ENCODE data around the gene PTPRN2. TPM values are rescaled to one million over a fixed set of nuclear protein-coding genes. Genes with fewer than 3 reads are reported as not detected.

Gene PTPRN2
- total RNA-seq, 1 experiment from 2014 or later: 1.1 TPM

DNA sequence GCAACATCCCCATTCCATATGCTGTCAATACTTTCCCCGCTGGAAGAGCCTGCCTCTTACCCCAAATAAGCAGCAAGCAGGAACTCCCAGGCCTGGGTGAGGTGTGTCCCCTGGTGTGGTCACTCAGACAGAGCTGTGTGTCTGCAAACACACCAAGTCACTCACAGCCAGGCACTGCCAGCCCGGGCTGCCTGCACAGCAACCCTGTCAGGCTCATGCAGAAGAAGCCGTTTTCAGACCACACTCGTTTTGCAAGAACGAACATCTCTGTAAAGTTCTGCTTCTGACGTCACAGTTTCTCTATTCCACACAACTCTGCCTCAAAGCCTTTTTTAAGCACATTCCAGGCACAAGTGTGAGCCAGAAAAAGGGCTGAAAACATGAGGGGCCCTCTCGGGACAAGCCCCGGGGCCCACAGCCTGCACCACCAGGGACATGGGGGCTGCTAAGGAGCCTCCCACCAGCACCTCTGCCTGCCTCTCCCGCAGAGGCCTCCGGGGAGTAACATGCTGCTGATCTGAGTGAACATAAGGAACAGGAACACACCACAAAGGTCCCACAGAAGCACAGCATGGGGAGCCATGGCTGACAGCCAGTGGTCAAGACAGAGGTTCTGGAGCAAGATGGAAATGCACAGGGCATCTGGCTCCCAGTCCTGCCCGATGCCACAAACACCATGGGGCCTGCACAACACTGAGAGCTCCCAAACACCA lies 11.4 kb downstream of the PTPRN2 start:
- TF ChIP-seq, protein P1, sequence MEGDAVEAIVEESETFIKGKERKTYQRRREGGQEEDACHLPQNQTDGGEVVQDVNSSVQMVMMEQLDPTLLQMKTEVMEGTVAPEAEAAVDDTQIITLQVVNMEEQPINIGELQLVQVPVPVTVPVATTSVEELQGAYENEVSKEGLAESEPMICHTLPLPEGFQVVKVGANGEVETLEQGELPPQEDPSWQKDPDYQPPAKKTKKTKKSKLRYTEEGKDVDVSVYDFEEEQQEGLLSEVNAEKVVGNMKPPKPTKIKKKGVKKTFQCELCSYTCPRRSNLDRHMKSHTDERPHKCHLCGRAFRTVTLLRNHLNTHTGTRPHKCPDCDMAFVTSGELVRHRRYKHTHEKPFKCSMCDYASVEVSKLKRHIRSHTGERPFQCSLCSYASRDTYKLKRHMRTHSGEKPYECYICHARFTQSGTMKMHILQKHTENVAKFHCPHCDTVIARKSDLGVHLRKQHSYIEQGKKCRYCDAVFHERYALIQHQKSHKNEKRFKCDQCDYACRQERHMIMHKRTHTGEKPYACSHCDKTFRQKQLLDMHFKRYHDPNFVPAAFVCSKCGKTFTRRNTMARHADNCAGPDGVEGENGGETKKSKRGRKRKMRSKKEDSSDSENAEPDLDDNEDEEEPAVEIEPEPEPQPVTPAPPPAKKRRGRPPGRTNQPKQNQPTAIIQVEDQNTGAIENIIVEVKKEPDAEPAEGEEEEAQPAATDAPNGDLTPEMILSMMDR (IDR thresholded peaks at IDR 0.05): no peak
- no peak for TF ChIP-seq SIN3A (IDR thresholded peaks at IDR 0.05; ENCODE audit: borderline replicate concordance, insufficient read depth, low read depth, low read length)
- TF ChIP-seq, protein P2, sequence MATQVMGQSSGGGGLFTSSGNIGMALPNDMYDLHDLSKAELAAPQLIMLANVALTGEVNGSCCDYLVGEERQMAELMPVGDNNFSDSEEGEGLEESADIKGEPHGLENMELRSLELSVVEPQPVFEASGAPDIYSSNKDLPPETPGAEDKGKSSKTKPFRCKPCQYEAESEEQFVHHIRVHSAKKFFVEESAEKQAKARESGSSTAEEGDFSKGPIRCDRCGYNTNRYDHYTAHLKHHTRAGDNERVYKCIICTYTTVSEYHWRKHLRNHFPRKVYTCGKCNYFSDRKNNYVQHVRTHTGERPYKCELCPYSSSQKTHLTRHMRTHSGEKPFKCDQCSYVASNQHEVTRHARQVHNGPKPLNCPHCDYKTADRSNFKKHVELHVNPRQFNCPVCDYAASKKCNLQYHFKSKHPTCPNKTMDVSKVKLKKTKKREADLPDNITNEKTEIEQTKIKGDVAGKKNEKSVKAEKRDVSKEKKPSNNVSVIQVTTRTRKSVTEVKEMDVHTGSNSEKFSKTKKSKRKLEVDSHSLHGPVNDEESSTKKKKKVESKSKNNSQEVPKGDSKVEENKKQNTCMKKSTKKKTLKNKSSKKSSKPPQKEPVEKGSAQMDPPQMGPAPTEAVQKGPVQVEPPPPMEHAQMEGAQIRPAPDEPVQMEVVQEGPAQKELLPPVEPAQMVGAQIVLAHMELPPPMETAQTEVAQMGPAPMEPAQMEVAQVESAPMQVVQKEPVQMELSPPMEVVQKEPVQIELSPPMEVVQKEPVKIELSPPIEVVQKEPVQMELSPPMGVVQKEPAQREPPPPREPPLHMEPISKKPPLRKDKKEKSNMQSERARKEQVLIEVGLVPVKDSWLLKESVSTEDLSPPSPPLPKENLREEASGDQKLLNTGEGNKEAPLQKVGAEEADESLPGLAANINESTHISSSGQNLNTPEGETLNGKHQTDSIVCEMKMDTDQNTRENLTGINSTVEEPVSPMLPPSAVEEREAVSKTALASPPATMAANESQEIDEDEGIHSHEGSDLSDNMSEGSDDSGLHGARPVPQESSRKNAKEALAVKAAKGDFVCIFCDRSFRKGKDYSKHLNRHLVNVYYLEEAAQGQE (IDR thresholded peaks at IDR 0.05; ENCODE audit: insufficient read depth in 1 of 2, low read depth in 2 of 2, low read length in 1 of 2): no peak
- no peak for TF ChIP-seq POLR2AphosphoS5 (IDR thresholded peaks at IDR 0.05; ENCODE audit: low read depth, low read length)
- no peak for TF ChIP-seq TCF7L2 (IDR thresholded peaks at IDR 0.05; ENCODE audit: low read depth, low read length)
- Histone ChIP-seq H3K9me3 (ENCODE audit: control insufficient read depth, insufficient read depth, low read depth, low read length) (peaks cover 8% of the 10 kb centered on the region; the same call in 1 of the 2 replicates), H3K36me3 (ENCODE audit: control insufficient read depth, insufficient read depth, low read length) (no peaks in the 10 kb centered on the region), H3K27me3 (ENCODE audit: control insufficient read depth, insufficient read depth, low read length) (peaks cover 3% of the 10 kb centered on the region), H3K4me1 (ENCODE audit: control insufficient read depth, insufficient read depth, low read length) (no peaks in the 10 kb centered on the region), H3K4me3 (ENCODE audit: low read depth in 2 of 2, low read length in 2 of 2) (no peak overlapping the region), H3K27ac (ENCODE audit: low read length) (no peak overlapping the region)
- DNase-seq (ENCODE audit: low read depth, low spot score): no peak
- CTCF ChIA-PET: no interaction called here
- POLR2A ChIA-PET: no interaction called here
- in situ Hi-C loops (cut with HindIII; ENCODE audit: low pct_unique_long_range_greater_than_20kb, low sequenced_read_pairs) (no loop called here), intact Hi-C loops (cut with micrococcal nuclease; ENCODE audit: unreplicated experiment) (no loop called here)
- ATAC-seq: no peak
- no TSS peak for BruUV-seq (replicated peaks)

DNA sequence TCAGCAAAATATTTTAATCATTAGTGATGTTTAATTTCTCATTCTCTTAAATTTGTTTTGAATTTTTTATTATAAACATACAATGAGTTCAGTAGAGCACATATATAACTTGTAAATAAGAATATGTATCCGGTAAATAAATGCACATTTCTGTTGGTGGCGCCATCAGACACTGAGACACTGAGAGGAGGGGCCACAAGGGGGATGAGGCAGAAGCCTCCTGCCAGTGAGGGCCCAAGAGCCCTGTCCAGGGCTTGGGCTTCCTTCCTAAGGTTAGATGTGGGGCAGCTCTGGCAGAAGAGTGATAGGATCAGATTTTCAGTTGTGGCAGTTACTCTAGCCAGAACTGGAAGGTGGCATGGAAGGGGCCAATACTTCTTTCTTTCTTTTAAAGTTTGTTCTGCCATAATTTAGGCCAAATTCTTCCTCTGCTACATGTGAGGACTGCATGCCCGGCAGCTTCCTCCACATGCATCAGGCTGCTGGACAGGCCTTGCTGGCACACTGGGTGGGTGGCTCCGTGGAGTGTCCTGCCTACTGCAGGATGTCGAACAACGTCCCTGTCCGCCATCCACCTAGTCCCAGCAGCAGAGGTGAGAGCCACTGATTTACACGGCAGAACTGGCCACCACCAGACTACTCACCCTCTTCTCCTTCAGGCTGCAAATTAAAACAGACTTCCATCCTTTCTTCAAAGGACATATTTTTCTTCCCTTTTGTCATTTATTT lies 13.2 kb downstream of the PTPRN2 start:
- TF ChIP-seq TCF7L2 (IDR thresholded peaks at IDR 0.05; ENCODE audit: low read depth, low read length): no peak
- TF ChIP-seq, protein P1 (IDR thresholded peaks at IDR 0.05): no peak
- TF ChIP-seq, protein P2 (IDR thresholded peaks at IDR 0.05; ENCODE audit: insufficient read depth in 1 of 2, low read depth in 2 of 2, low read length in 1 of 2): no peak
- TF ChIP-seq SIN3A (IDR thresholded peaks at IDR 0.05; ENCODE audit: borderline replicate concordance, insufficient read depth, low read depth, low read length): no peak
- TF ChIP-seq POLR2AphosphoS5 (IDR thresholded peaks at IDR 0.05; ENCODE audit: low read depth, low read length): no peak
- in situ Hi-C loops (cut with HindIII; ENCODE audit: low pct_unique_long_range_greater_than_20kb, low sequenced_read_pairs): no loop called here
- peaks cover 2% of the 10 kb centered on the region; the same call in 1 of the 2 replicates for H3K9me3 ChIP-seq (ENCODE audit: control insufficient read depth, insufficient read depth, low read depth, low read length)
- H3K27ac ChIP-seq (ENCODE audit: low read length): no peak overlapping the region
- peaks cover 3% of the 10 kb centered on the region for H3K27me3 ChIP-seq (ENCODE audit: control insufficient read depth, insufficient read depth, low read length)
- intact Hi-C loops (cut with micrococcal nuclease; ENCODE audit: unreplicated experiment): no loop called here
- no peaks in the 10 kb centered on the region for H3K36me3 ChIP-seq (ENCODE audit: control insufficient read depth, insufficient read depth, low read length)
- no TSS peak for BruUV-seq (replicated peaks)
- CTCF ChIA-PET: no interaction called here
- no peak for DNase-seq (ENCODE audit: low read depth, low spot score)
- no peaks in the 10 kb centered on the region for H3K4me1 ChIP-seq (ENCODE audit: control insufficient read depth, insufficient read depth, low read length)
- POLR2A ChIA-PET: no interaction called here
- ATAC-seq: no peak
- no peak overlapping the region for H3K4me3 ChIP-seq (ENCODE audit: low read depth in 2 of 2, low read length in 2 of 2)
